GM21447 (cell line): ENCODE results near the gene PDZD4.

Experiments used
- ATAC-seq: cut with Tn5 transposase; IDR thresholded peaks from one replicate; pipeline ENCODE4 v1.9.1; 2021; ENCODE audit not compliant: unreplicated experiment

PDZD4 gene

GRCh38 chrX:153773741-153774575, 56.4 kb downstream of the PDZD4 start:
- ATAC-seq: no peak

- ATAC-seq: no peak
Observed at GRCh38 chrX:153773218-153773611, 57.1 kb downstream of the PDZD4 start.

GRCh38 chrX:153772316-153773217, 57.8 kb downstream of the PDZD4 start:
- no peak for ATAC-seq

GRCh38 chrX:153771415-153772315, 58.7 kb downstream of the PDZD4 start:
- ATAC-seq: no peak

- no peak for ATAC-seq
Observed at GRCh38 chrX:153770601-153771414, 59.5 kb downstream of the PDZD4 start.

GRCh38 chrX:153769865-153770600, 60.3 kb downstream of the PDZD4 start:
- ATAC-seq: no peak

GRCh38 chrX:153769158-153769864, 61.0 kb downstream of the PDZD4 start:
- ATAC-seq: no peak

- ATAC-seq: no peak
Observed at GRCh38 chrX:153768311-153769157, 61.8 kb downstream of the PDZD4 start.

GRCh38 chrX:153767674-153768055, 62.7 kb downstream of the PDZD4 start:
- no peak for ATAC-seq

- no peak for ATAC-seq
Observed at GRCh38 chrX:153766871-153767673, 63.3 kb downstream of the PDZD4 start.

- no peak for ATAC-seq
Observed at GRCh38 chrX:153766098-153766817, 64.1 kb downstream of the PDZD4 start.

- ATAC-seq: no peak
Observed at GRCh38 chrX:153765138-153766079, 64.9 kb downstream of the PDZD4 start.

GRCh38 chrX:153764786-153765137, 65.6 kb downstream of the PDZD4 start:
- ATAC-seq: no peak

- ATAC-seq: no peak
Observed at GRCh38 chrX:153763989-153764755, 66.2 kb downstream of the PDZD4 start, which contains the start of gene PLXNB3. Gene PLXNB3, plus strand, starts transcription at chrX:153764249. Its CDS starts 1,287 bp downstream, at chrX:153765536.
